DND-41 (cell line): ENCODE measurements around the gene DNAH10.

Source experiments
- ATAC-seq: fragments of 200-7000 bp; cut with Tn5 transposase; 3 replicates; pipeline ENCODE4 v1.9.1; 2021; ENCODE audit warnings: low read depth; ENCODE audit not compliant: insufficient read depth
- DNase-seq: peaks from one replicate; pipeline ENCODE4 v3.0.0-alpha.2; 2020
- H2AFZ ChIP-seq: 2 replicates; pipeline ENCODE4 v1.6.0; 2012; ENCODE audit warnings: low read depth, low read length
- H3K27ac ChIP-seq: 2 replicates; pipeline ENCODE4 v1.5.1; 2012; ENCODE audit warnings: low read length, inconsistent platforms
- H3K27me3 ChIP-seq: fragments of 200-600 bp; sonication (generic); 2 replicates; pipeline ENCODE4 v1.6.0; 2012; ENCODE audit warnings: low read length, mild to moderate bottlenecking, inconsistent platforms; ENCODE audit not compliant: insufficient read depth, poor library complexity
- H3K36me3 ChIP-seq: 2 replicates; pipeline ENCODE4 v1.5.1; 2012; ENCODE audit warnings: low read length, inconsistent platforms; ENCODE audit not compliant: insufficient read depth
- H3K4me1 ChIP-seq: 2 replicates; pipeline ENCODE4 v1.5.1; 2012; ENCODE audit warnings: mild to moderate bottlenecking, low read length; ENCODE audit not compliant: insufficient read depth
- H3K4me2 ChIP-seq: 2 replicates; pipeline ENCODE4 v1.6.0; 2012; ENCODE audit warnings: mild to moderate bottlenecking, moderate library complexity, low read length, inconsistent platforms; ENCODE audit not compliant: insufficient read depth
- H3K4me3 ChIP-seq, 2 experiments: fragments of 200-600 bp in 1 of 2; shearing (Covaris generic) in 1 of 2; 2 replicates each; pipeline ENCODE4 v1.5.1; 2012 to 2016; ENCODE audit warnings: inconsistent platforms in 2 of 2, low read length in 2 of 2, mild to moderate bottlenecking in 2 of 2, low read depth in 1 of 2, moderate library complexity in 1 of 2
- H3K79me2 ChIP-seq: 2 replicates; pipeline ENCODE4 v1.6.0; 2012; ENCODE audit warnings: low read length, inconsistent platforms; ENCODE audit not compliant: insufficient read depth
- H3K9ac ChIP-seq: 2 replicates; pipeline ENCODE4 v1.6.0; 2012; ENCODE audit warnings: low read depth, mild to moderate bottlenecking, inconsistent platforms, low read length, moderate library complexity
- H3K9me3 ChIP-seq: 2 replicates; pipeline ENCODE4 v1.5.1; 2012; ENCODE audit warnings: low read length, moderate library complexity, mild to moderate bottlenecking, inconsistent platforms; ENCODE audit not compliant: insufficient read depth, severe bottlenecking
- H4K20me1 ChIP-seq: 2 replicates; pipeline ENCODE4 v1.6.0; 2012; ENCODE audit warnings: low read length; ENCODE audit not compliant: insufficient read depth
- EZH2 ChIP-seq: IDR thresholded peaks from 3 replicates; pipeline ENCODE4 v1.6.1; 2012; ENCODE audit warnings: borderline replicate concordance, low read depth, mild to moderate bottlenecking, moderate library complexity, low read length, inconsistent platforms; ENCODE audit not compliant: severe bottlenecking
- TF ChIP-seq, protein P1 (sequence below): IDR thresholded peaks from 2 replicates; pipeline ENCODE4 v1.5.1; 2012; ENCODE audit warnings: borderline replicate concordance, low read length, moderate library complexity, mild to moderate bottlenecking; ENCODE audit not compliant: poor library complexity, severe bottlenecking; ENCODE audit errors: extremely low read depth

Gene DNAH10

DNA sequence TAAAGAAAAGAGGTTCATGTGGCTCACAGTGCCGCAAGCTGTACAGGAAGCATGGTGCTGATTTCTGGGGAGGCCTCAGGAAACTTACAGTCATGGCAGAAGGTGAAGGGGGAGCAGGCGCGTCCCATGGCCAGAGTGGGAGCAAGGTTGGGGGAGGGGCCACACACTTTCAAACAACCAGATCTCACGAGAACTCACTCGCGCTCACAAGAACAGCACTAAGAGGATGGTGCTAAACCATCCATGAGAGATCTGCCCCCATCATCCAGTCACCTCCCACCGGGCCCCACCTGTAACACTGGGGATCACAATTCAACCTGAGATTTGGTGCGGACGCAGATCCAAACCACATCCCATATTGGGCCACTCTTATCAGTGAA lies 130.1 kb downstream of the DNAH10 start:
- Histone ChIP-seq H4K20me1 (no peaks in the 10 kb centered on the region; the same call in 1 of the 2 replicates), H3K9ac (no peak overlapping the region)
- no peak for ATAC-seq

DNA sequence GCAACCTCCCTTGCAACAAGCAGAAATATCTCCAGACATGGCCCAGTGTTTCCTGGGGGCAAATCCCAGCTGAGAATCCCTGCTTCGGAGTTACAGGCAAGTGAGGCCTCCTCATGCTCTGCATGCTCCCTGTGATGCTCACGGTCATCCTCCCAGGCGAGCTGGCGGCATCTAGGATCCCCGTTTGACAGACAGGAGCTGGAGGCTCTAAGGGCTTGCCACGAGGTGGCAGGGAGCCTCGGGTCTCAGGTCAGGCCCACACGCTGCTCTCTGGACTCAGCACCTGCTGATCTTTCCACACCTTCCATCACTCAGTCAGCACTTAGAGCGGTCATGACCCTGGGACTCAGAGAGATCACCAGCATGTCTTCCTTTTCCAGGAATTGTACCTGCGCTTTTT lies 130.8 kb downstream of the DNAH10 start:
- TF ChIP-seq, protein P1, sequence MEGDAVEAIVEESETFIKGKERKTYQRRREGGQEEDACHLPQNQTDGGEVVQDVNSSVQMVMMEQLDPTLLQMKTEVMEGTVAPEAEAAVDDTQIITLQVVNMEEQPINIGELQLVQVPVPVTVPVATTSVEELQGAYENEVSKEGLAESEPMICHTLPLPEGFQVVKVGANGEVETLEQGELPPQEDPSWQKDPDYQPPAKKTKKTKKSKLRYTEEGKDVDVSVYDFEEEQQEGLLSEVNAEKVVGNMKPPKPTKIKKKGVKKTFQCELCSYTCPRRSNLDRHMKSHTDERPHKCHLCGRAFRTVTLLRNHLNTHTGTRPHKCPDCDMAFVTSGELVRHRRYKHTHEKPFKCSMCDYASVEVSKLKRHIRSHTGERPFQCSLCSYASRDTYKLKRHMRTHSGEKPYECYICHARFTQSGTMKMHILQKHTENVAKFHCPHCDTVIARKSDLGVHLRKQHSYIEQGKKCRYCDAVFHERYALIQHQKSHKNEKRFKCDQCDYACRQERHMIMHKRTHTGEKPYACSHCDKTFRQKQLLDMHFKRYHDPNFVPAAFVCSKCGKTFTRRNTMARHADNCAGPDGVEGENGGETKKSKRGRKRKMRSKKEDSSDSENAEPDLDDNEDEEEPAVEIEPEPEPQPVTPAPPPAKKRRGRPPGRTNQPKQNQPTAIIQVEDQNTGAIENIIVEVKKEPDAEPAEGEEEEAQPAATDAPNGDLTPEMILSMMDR = no peak
- no peak for TF ChIP-seq EZH2
- DNase-seq (no peak), ATAC-seq (no peak)
- Histone ChIP-seq H4K20me1 (no peaks in the 10 kb centered on the region; the same call in 1 of the 2 replicates), H3K36me3 (no peaks in the 10 kb centered on the region), H2AFZ (no peak overlapping the region), H3K9me3 (no peaks in the 10 kb centered on the region), H3K4me3 (no peak overlapping the region), H3K79me2 (no peaks in the 10 kb centered on the region), H3K4me1 (peaks cover 4% of the 10 kb centered on the region; the same call in 1 of the 2 replicates), H3K27ac (no peak overlapping the region), H3K27me3 (peaks cover 7% of the 10 kb centered on the region), H3K4me2 (no peak overlapping the region), H3K9ac (no peak overlapping the region)

More for the DNA sequence above, 130.1 kb downstream of the DNAH10 start:
- peaks cover 4% of the 10 kb centered on the region; the same call in 1 of the 2 replicates for H3K4me1 ChIP-seq
- TF ChIP-seq EZH2 = no peak
- TF ChIP-seq, protein P1 = no peak
- no peaks in the 10 kb centered on the region for H3K36me3 ChIP-seq
- no peak overlapping the region for H3K4me2 ChIP-seq
- no peak overlapping the region for H2AFZ ChIP-seq
- no peaks in the 10 kb centered on the region for H3K9me3 ChIP-seq
- no peak overlapping the region for H3K4me3 ChIP-seq
- no peaks in the 10 kb centered on the region for H3K79me2 ChIP-seq
- no peak for DNase-seq
- peaks cover 9% of the 10 kb centered on the region for H3K27me3 ChIP-seq
- no peak overlapping the region for H3K27ac ChIP-seq

DNA sequence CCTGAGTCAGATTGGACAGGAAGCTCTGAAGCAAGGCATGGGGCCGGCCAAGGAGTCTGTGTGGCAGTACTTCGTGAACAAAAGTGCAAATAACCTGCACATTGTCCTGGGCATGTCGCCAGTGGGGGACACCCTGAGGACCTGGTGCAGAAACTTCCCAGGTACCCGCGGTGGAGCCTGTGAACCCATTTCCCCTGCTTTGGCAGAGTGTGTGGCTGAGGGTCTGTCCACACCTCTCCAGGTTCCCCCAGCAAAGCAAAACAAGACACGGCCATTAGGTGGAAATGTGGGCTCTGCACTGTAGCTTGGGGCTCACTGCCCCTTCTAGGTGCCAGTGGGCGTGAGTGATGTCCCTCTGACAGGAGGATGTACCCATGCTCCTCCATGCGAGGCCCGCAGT lies 131.2 kb downstream of the DNAH10 start:
- Histone ChIP-seq H3K4me3 (no peak overlapping the region), H3K9me3 (no peaks in the 10 kb centered on the region), H3K4me1 (peaks cover 4% of the 10 kb centered on the region; the same call in 1 of the 2 replicates), H3K27ac (no peak overlapping the region), H3K36me3 (no peaks in the 10 kb centered on the region), H3K4me2 (no peak overlapping the region), H2AFZ (no peak overlapping the region), H3K79me2 (no peaks in the 10 kb centered on the region), H3K9ac (no peak overlapping the region), H4K20me1 (no peaks in the 10 kb centered on the region; the same call in 1 of the 2 replicates), H3K27me3 (peaks cover 7% of the 10 kb centered on the region)
- TF ChIP-seq EZH2 = no peak
- TF ChIP-seq, protein P1 = no peak
- ATAC-seq = no peak
- no peak for DNase-seq
